ENCODE results near the gene MYDGF. TPM values are rescaled to one million over a fixed set of nuclear protein-coding genes. Genes with fewer than 3 reads are reported as not detected.
"Not testable (repeated sequence)": the region's sequence is repeated elsewhere in the genome, so short reads cannot be mapped to it uniquely, and the experiment has no call there.

The MYDGF gene
- 10 to 100 TPM; 64.0 to 72.1 (median 71.4) TPM for polyA plus RNA-seq (ENCODE audit: insufficient read length in 3 of 3)

GRCh38 chr19:4669723-4670480 lies at the start of gene MYDGF:
Gene MYDGF (minus strand): TSS chr19:4670342. CDS start chr19:4670334, 8 bp downstream.
- DNase-seq (ENCODE audit: low read depth in 3 of 3, low spot score in 2 of 3) = peak; percentile 31 to 70 (median 69)

GRCh38 chr19:4719499-4719866 lies 49.3 kb upstream of the MYDGF start:
- DNase-seq (ENCODE audit: low read depth in 3 of 3, low spot score in 2 of 3) = no peak

DNA sequence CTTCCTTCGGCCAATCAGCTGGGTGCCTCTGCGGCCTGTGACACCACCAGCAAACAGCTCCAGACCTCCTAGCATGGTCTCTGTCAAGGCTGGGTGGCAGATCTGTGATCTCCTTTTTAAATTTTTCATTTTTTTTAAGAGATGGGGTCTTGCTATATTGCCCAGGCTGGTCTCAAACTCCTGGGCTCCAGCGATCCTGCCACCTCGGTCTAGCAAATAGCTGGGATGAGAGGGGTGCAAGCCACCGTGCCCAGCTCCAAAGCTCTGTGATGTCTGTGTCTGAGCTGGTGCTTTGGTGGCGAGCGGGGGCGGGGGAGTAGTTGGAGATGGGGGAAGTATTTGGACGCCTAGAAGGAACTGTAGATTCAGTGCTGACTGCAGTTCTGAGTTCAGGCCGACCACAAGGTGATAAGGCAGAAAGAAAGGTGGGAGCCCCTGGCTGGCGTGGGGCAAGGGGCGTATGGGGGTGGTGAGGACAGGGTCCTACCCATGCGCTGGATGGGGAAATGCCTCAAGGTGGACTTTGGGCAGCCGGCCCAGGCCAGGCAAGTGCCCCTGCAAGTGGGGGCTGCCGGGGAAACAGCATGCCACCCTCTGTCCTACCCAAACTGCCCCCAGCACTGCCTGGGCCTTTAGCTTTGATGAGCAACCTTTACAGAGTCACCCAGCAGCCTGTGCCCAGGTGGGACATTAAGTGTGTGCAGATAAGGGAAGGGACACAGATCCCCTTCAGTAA lies 48.0 kb upstream of the MYDGF start:
- DNase-seq (ENCODE audit: low read depth in 3 of 3, low spot score in 2 of 3) = no peak

DNA sequence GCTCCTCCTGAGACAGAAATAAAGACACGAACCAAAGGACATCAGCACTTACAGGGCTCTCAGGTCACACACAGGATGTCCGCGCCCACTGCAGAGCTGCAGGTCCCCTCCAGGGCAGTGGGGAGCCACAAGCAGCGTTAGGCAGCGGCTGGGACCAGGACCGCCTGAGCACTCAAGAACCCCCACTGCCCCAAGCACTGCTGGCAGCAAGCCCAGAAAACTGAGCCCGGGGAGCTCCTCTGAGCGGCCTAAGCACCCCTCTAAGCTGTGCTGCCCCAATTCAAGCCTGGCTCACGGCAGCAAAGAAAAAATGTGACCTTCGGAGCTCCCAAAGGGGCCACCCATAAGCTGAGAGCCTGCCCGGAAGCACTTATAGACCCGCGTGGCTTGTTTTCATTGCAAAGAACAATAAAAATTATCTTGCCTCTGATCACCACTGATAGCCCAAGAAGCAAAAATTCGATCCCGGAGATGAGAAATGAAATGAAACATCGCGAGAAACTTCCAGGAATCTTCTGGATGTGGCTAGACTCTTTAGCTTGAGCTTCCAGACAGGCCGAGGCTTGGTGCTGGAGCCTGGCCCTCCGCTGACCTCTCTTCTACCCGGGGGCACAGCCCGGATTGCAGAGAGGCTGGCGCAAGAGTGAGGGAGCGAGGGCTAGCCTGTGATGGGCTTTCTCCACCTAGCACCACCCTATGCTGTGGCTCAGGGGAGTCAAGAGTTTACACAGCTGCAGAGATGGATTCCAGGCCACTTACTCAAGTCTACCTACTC lies 47.2 kb upstream of the MYDGF start:
- DNase-seq (ENCODE audit: low read depth in 3 of 3, low spot score in 2 of 3) = no peak

DNA sequence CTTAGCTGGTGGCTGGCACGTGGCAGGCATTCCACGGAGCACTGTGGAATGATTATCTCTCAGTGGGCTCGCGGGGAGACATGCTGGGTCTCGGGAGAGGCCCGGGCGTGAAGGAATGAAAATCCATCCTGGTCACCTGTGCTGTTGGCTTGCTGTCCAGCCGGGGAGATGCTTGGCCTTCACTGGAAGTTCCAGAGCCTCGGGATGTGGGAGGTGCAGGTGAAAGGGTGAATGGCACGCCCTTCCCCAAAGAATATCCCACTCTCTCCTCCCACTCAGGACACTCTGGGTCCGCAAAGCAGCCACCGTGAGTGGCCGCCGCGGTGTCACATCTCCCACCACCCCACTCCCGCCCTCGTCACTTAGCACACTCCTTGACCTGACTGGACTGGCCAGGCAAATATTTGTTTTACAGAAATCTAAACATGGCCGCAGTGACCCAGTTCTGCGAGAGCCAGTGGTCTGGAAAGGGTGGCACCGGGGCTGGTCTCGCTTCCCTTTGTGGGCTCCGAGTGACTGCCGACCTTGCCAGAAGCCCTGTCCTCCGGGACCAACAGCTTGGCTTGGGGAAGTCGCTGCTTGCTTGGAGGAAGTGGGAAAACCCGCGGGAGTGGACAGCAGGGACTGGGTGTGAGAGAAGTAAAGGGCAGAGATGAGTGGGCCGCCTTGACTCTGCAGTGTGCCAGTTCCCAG lies 45.5 kb upstream of the MYDGF start:
- DNase-seq (ENCODE audit: low read depth in 3 of 3, low spot score in 2 of 3) = no peak

DNA sequence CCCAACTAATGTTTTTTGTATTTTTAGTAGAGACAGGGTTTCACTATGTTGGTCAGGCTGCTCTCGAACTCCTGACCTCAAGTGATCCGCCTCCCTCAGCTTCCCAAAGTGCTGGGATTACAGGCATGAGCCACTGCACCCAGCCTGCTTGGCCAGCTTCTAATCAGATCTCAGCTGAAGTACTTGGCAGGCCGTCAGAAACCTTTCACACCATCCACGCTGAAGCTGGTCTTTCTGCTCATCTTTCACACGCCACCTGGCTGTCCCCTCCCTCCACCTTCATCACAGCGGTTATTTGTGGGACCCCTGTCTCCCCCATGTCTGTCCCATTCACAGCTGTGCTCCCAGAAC lies 45.0 kb upstream of the MYDGF start:
- not testable (repeated sequence) for DNase-seq (ENCODE audit: low read depth in 3 of 3, low spot score in 2 of 3)

DNA sequence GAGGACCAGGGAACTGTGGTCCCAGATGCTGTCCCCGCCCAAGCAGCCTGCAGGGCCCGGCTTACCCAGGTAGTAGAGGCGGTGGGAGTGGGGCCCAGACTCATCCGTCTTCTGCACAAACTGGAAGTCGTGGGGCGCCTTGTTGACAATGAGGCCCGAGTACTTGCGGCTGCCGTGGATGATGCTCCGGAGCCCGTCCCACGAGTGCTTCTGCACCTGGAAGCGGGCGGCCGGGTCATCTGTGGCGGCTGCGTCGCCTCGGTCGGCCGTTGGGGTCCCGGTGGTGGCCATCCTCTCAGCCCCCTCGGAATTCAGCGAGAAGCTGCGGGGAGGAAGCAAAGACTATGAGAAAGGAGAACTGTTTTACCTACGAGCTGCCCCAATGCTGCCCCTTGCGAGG lies 43.9 kb upstream of the MYDGF start:
- no peak for DNase-seq (ENCODE audit: low read depth in 3 of 3, low spot score in 2 of 3)

- no peak for DNase-seq (ENCODE audit: low read depth in 3 of 3, low spot score in 2 of 3)
Measured at GRCh38 chr19:4713384-4713951, 43.3 kb upstream of the MYDGF start.

- no peak for DNase-seq (ENCODE audit: low read depth in 3 of 3, low spot score in 2 of 3)
Measured at GRCh38 chr19:4712771-4713170, 42.6 kb upstream of the MYDGF start.

- DNase-seq (ENCODE audit: low read depth in 3 of 3, low spot score in 2 of 3) = no peak
Measured at GRCh38 chr19:4711211-4711610, 41.1 kb upstream of the MYDGF start.

GRCh38 chr19:4710281-4710600 lies 40.1 kb upstream of the MYDGF start:
- no peak for DNase-seq (ENCODE audit: low read depth in 3 of 3, low spot score in 2 of 3)

GRCh38 chr19:4709440-4710280 lies 39.5 kb upstream of the MYDGF start:
- no peak for DNase-seq (ENCODE audit: low read depth in 3 of 3, low spot score in 2 of 3)

- DNase-seq (ENCODE audit: low read depth in 3 of 3, low spot score in 2 of 3) = no peak
Measured at GRCh38 chr19:4707956-4708650, 38.0 kb upstream of the MYDGF start.

GRCh38 chr19:4707322-4707721 lies 37.2 kb upstream of the MYDGF start:
- DNase-seq (ENCODE audit: low read depth in 3 of 3, low spot score in 2 of 3) = no peak

DNA sequence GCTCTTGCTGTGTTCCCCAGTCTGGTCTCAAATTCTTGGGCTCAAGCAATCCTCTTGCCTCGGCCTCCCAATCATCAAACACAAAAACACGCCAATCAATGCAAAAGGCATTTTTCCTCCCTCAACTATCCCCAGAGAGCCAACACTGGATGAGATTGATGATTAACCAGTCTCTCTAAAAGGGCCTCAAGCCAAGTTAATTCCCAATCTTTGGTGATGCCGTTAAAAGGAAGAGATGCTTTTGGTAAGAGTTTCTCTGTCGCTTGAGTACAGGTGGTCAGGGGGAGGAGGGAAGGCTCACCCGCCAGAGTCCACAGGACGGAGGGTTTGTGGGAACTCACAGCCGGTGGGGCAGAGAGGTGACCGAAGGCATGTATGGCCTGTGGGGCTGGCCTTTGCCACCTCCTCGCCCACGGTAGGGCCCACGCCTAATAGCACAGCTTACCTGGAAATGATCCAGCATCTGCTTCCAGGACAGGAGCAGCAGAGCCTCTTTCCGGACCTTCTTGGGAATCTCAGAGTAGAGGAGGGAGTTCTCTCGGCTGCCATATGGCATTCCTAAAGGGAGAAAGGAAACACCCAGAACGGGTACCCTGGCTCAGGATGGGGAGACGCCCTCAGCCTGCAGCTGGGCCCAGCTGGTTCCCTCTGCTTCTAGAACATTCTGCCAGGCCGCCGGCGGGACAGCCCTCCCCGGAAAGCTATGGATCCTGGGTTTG lies 35.4 kb upstream of the MYDGF start:
- no peak for DNase-seq (ENCODE audit: low read depth in 3 of 3, low spot score in 2 of 3)

DNA sequence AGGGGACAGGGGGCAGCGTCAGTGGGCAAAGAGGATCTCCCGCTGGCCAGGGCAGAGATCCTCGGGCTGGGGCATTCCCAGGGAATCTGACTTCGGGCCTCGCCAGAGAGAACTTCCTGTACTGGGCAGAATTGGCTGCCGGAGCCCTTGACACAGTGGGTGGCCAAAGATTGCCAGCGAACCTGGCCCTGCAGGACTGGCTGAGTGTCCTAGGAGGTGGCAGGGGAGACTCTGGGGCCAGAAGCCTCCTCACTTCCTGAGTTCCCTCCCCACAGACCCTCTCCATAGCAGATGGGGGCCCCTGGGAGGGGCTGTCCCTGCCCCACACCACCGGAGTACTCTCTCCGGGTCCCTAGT lies 34.2 kb upstream of the MYDGF start:
- no peak for DNase-seq (ENCODE audit: low read depth in 3 of 3, low spot score in 2 of 3)

DNA sequence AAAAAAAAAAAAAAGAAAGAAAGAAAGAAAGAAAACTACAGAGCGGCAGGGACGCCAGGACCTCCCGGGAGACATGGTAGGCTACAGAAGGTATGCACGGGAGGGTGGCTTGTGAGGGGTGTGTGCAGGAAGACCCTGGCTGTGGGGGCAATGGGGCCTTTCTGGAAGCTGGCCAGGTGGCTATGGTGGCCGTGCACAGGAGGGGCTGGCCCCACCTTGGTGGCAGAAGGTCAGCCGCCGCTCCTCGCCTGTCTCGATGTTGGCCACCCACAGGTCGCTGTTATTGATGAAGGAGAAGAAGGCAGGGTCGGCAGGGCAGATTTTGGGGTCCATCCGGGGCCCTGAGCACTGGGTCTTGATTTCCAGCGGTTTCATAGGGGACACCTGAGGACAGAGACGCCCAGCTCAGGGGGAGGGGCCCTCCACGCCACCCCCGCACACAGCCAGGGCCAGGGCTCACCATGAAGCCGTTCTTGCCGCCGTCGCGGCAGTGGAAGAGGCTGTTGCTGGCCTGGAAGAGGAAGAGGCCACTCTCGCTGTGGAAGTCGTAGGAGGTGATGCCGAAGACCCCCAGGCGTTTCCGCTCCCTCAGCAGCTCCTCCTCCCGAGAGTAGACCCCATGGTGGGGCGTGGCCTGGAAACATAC lies 33.7 kb upstream of the MYDGF start:
- no peak for DNase-seq (ENCODE audit: low read depth in 3 of 3, low spot score in 2 of 3)

DNA sequence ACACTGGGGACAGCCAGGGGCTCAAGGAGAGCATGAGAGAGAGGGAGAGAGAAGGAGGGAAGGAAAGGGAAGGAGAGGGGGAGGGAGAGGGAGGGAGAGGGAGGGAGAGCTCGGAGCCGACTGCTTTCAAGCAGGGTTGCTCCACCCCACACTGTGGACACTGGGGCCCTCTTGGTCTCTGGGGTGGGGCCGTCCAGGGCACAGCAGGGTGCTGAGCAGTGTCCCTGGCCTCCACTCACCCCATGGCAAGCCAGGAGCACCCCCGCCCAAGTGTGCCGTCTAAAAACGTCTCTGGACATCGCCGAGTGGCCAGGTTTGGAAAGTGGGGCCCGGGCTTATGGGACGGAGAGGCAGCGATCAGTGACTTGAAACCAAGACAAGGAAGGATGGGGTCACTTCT lies 32.6 kb upstream of the MYDGF start:
- DNase-seq (ENCODE audit: low read depth in 3 of 3, low spot score in 2 of 3) = no peak

Data from right renal cortex interstitium (tissue), 3 donors.